Activated CD8-positive, alpha-beta T cell treated with anti-CD3 and anti-CD28 coated beads for 36 hours (primary cell): ENCODE data around the gene ATP10A. TPM values are rescaled to one million over a fixed set of nuclear protein-coding genes. Genes with fewer than 3 reads are reported as not detected.

Source experiments
- ATAC-seq: fragments of 200-7000 bp; cut with Tn5 transposase; one replicate; pipeline ENCODE4 v1.10.0; 2021; ENCODE audit warnings: mild to moderate bottlenecking, moderate library complexity
- CTCF ChIA-PET: fragments of 350-600 bp; sonication (Branson Sonifier 250); formaldehyde crosslinking; loops from one replicate; lab custom pipeline; 2021; ENCODE audit warnings: antibody characterized with exemption; lab: Charles Lee
- POLR2A ChIA-PET: fragments of 350-600 bp; sonication (Branson Sonifier 250); formaldehyde crosslinking; loops from one replicate; lab custom pipeline; 2021; ENCODE audit warnings: antibody characterized with exemption; lab: Charles Lee
- DNase-seq: peaks from one replicate; pipeline ENCODE4 v3.0.0-alpha.2; 2020
- H3K27ac Mint-ChIP-seq: one replicate; pipeline ENCODE4 v1.8.0; 2021; ENCODE audit warnings: mild to moderate bottlenecking, mixed read lengths
- H3K27me3 Mint-ChIP-seq: one replicate; pipeline ENCODE4 v1.8.0; 2021; ENCODE audit warnings: mixed read lengths
- H3K36me3 Mint-ChIP-seq: one replicate; pipeline ENCODE4 v1.8.0; 2021; ENCODE audit warnings: low read depth, mixed read lengths
- H3K4me1 Mint-ChIP-seq: one replicate; pipeline ENCODE4 v1.8.0; 2021; ENCODE audit warnings: low read depth, mixed read lengths
- H3K4me3 Mint-ChIP-seq: one replicate; pipeline ENCODE4 v1.8.0; 2021; ENCODE audit warnings: mild to moderate bottlenecking, moderate library complexity, mixed read lengths
- H3K9me3 Mint-ChIP-seq: one replicate; pipeline ENCODE4 v1.8.0; 2021; ENCODE audit warnings: mixed read lengths
- CTCF ChIP-seq: fragments of 200-600 bp; IDR thresholded peaks from one replicate; pipeline ENCODE4 v1.8.0; 2022; ENCODE audit warnings: antibody characterized with exemption, mild to moderate bottlenecking
- intact Hi-C: fragments of 100-400 bp; cut with micrococcal nuclease; formaldehyde crosslinking; loops from one replicate; pipeline ENCODE4 v1.10.0; 2022
- total RNA-seq, 2 experiments: library from RNA; stranded (reverse); gene quantifications; one replicate each; pipeline ENCODE4 v1.2.3, GENCODE V29; 2021

The ATP10A gene
- total RNA-seq, 2 experiments from 2014 or later, result 17.8 to 21.0 TPM

- DNase-seq, result no peak
- TF ChIP-seq CTCF, result no peak
- ChIA-PET POLR2A (no interaction called here), CTCF (interaction anchor here (1.0 to 2.3 kb wide), 2 partner anchors 9 to 214 kb away, joined by 3 to 9 read pairs; no protein-coding TSS in a partner anchor)
- Mint-ChIP-seq H3K36me3 (peaks cover 13% of the 10 kb centered on the region), H3K9me3 (no peaks in the 10 kb centered on the region), H3K4me1 (no peaks in the 10 kb centered on the region), H3K27ac (no peak overlapping the region), H3K4me3 (no peak overlapping the region), H3K27me3 (no peaks in the 10 kb centered on the region)
- intact Hi-C loops, result no loop called here
- ATAC-seq, result no peak
These were observed 143.8 kb downstream of the ATP10A start for GRCh38 chr15:25719101-25719985.

GRCh38 chr15:25718597-25718996 lies 144.5 kb downstream of the ATP10A start:
- Mint-ChIP-seq H3K9me3 (no peaks in the 10 kb centered on the region), H3K4me1 (no peaks in the 10 kb centered on the region), H3K36me3 (peaks cover 13% of the 10 kb centered on the region), H3K27ac (no peak overlapping the region), H3K27me3 (no peaks in the 10 kb centered on the region), H3K4me3 (no peak overlapping the region)
- intact Hi-C loops, result no loop called here
- ATAC-seq, result no peak
- TF ChIP-seq CTCF, result no peak
- DNase-seq, result no peak
- CTCF ChIA-PET, result interaction anchor here (1.0 to 2.3 kb wide), 2 partner anchors 8 to 215 kb away, joined by 3 to 9 read pairs; no protein-coding TSS in a partner anchor
- POLR2A ChIA-PET, result no interaction called here

GRCh38 chr15:25718169-25718536 lies 145.0 kb downstream of the ATP10A start:
- no peak for TF ChIP-seq CTCF
- DNase-seq, result no peak
- ChIA-PET POLR2A (no interaction called here), CTCF (interaction anchor here (1.0 to 2.3 kb wide), 2 partner anchors 8 to 215 kb away, joined by 3 to 9 read pairs; no protein-coding TSS in a partner anchor)
- no peak for ATAC-seq
- no peaks in the 10 kb centered on the region for H3K4me1 Mint-ChIP-seq
- no peaks in the 10 kb centered on the region for H3K9me3 Mint-ChIP-seq
- peaks cover 13% of the 10 kb centered on the region for H3K36me3 Mint-ChIP-seq
- no peak overlapping the region for H3K27ac Mint-ChIP-seq
- no peaks in the 10 kb centered on the region for H3K27me3 Mint-ChIP-seq
- intact Hi-C loops, result no loop called here
- no peak overlapping the region for H3K4me3 Mint-ChIP-seq

- intact Hi-C loops, result no loop called here
- DNase-seq, result no peak
- no peaks in the 10 kb centered on the region for H3K27me3 Mint-ChIP-seq
- no peak overlapping the region for H3K27ac Mint-ChIP-seq
- H3K4me3 Mint-ChIP-seq, result no peak overlapping the region
- CTCF ChIA-PET, result interaction anchor here (2.3 kb wide), 1 partner anchor 7 kb away, joined by 9 read pairs; no protein-coding TSS in a partner anchor
- peaks cover 10% of the 10 kb centered on the region for H3K36me3 Mint-ChIP-seq
- no peak for TF ChIP-seq CTCF
- no peaks in the 10 kb centered on the region for H3K4me1 Mint-ChIP-seq
- no peak for ATAC-seq
- no peaks in the 10 kb centered on the region for H3K9me3 Mint-ChIP-seq
- POLR2A ChIA-PET, result no interaction called here
These were observed 145.5 kb downstream of the ATP10A start for GRCh38 chr15:25717457-25718168.

GRCh38 chr15:25717127-25717456 lies 146.0 kb downstream of the ATP10A start:
- no peaks in the 10 kb centered on the region for H3K9me3 Mint-ChIP-seq
- no peak overlapping the region for H3K4me3 Mint-ChIP-seq
- H3K36me3 Mint-ChIP-seq, result peaks cover 9% of the 10 kb centered on the region
- no peak for TF ChIP-seq CTCF
- CTCF ChIA-PET, result no interaction called here
- no peak for ATAC-seq
- H3K27me3 Mint-ChIP-seq, result no peaks in the 10 kb centered on the region
- no peak for DNase-seq
- POLR2A ChIA-PET, result no interaction called here
- no peak overlapping the region for H3K27ac Mint-ChIP-seq
- intact Hi-C loops, result no loop called here
- H3K4me1 Mint-ChIP-seq, result no peaks in the 10 kb centered on the region
